Limb (tissue), 2 donors: ENCODE measurements around the gene ZNF593.

Experiments
- DNase-seq, 2 donors: peaks; one replicate each; pipeline ENCODE4 v3.0.0-alpha.2; 2016; ENCODE audit errors: extremely low spot score in 2 of 2

Gene ZNF593

DNA sequence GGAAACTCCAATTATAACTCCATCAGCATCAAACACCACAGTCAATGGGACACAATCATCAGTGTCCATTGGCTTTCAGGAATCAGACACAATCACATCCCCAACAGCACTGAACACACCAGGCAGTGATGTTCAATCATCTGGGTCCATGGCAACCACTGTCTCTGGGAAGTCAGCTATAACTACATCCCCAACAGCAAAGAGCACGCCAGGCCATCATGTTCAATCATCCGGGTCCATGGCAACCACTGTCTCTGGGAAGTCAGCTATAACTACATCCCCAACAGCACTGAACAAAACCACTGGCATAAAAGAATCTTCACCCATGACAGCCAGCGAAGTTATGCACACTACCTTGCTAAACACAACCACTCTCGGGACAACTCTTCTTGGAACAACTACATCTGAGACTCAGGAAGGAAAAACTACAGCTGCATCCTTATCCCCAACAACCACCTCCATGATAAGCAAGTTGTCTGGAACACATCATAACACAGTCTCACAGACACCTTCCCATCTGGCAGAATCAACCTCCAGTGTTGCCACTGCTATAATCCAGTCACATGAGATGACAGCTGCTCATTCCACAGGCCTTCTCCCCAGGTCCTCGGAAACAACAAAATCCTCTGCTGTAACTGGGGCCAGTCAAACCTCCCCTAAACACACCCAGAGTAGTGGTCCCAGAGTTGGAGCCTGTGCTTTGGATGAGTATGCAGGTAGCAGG, 40.6 kb downstream of the ZNF593 start:
- DNase-seq, result no peak

GRCh38 chr1:26212726-26213125, 43.0 kb downstream of the ZNF593 start:
- DNase-seq, result no peak

- no peak for DNase-seq
These were observed 43.7 kb downstream of the ZNF593 start for GRCh38 chr1:26213335-26213905.

DNA sequence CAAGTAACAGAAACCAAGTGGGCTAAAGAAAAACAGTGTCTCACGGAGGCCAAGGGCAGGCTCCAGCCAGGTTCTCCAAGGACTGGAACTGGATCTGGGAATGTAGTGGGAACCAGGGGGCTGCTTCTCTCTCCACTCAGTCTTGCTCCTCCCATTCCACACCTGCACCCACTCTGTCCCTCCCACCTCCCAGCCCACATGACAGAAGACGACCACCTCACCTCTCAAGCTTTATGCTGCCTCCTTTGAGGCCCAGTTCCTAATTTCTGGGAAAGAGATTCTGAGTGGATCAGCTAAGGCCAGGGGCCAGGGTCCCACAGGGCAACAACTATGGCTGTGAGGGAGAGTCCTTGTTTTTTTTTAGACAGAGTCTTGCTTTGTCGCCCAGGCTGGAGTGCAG, 45.5 kb downstream of the ZNF593 start:
- no peak for DNase-seq

GRCh38 chr1:26218906-26219494, 49.3 kb downstream of the ZNF593 start:
- DNase-seq, result no peak
